Omental fat pad (tissue), 4 donors: Measurements from ENCODE around the gene TECPR1. TPM values are rescaled to one million over a fixed set of nuclear protein-coding genes. Genes with fewer than 3 reads are reported as not detected.

Experiments
- ATAC-seq: fragments of 150-250 bp; one replicate; pipeline ENCODE4 v1.9.1; 2016; ENCODE audit warnings: mild to moderate bottlenecking, moderate library complexity; ENCODE audit not compliant: low FRiP score
- DNase-seq: peaks from one replicate; pipeline ENCODE4 v3.0.0-alpha.2; 2019; ENCODE audit warnings: low spot score
- CTCF ChIP-seq, 3 donors: fragments of 450-650 bp; IDR thresholded peaks; one replicate each; pipeline ENCODE4 v1.5.1; 2016 to 2017; ENCODE audit warnings: antibody characterized with exemption in 3 of 3, mild to moderate bottlenecking in 3 of 3, moderate library complexity in 2 of 3
- total RNA-seq, 4 donors: library from RNA; depleted of rRNA; stranded (reverse); fragments of >200 nt; gene quantifications; one replicate each; pipeline ENCODE4 v1.1.0, GENCODE V29; 2016

Gene TECPR1
- total RNA-seq, 4 donors from 2014 or later = 12.0 to 36.3 (median 17.1) TPM

GRCh38 chr7:98209166-98209920 lies 42.7 kb downstream of the TECPR1 start:
- ATAC-seq (no peak), DNase-seq (no peak)
- TF ChIP-seq CTCF (IDR thresholded peaks at IDR 0.05) = no peak

- DNase-seq (no peak), ATAC-seq (no peak)
- no peak for TF ChIP-seq CTCF (IDR thresholded peaks at IDR 0.05)
Measured at GRCh38 chr7:98206451-98207330, 45.3 kb downstream of the TECPR1 start.

- ATAC-seq = no peak
Measured at GRCh38 chr7:98205162-98205845, 46.7 kb downstream of the TECPR1 start.

GRCh38 chr7:98204670-98205069 lies 47.4 kb downstream of the TECPR1 start:
- no peak for TF ChIP-seq CTCF (IDR thresholded peaks at IDR 0.05)

More at GRCh38 chr7:98205162-98205845, 46.7 kb downstream of the TECPR1 start:
- no peak for TF ChIP-seq CTCF (IDR thresholded peaks at IDR 0.05)
- DNase-seq = no peak

GRCh38 chr7:98203964-98204605 lies 47.9 kb downstream of the TECPR1 start:
- DNase-seq = no peak
- no peak for ATAC-seq
- no peak for TF ChIP-seq CTCF (IDR thresholded peaks at IDR 0.05)

More at GRCh38 chr7:98204670-98205069, 47.4 kb downstream of the TECPR1 start:
- no peak for DNase-seq
- no peak for ATAC-seq

- TF ChIP-seq CTCF (IDR thresholded peaks at IDR 0.05) = no peak
- DNase-seq (no peak), ATAC-seq (no peak)
Measured at GRCh38 chr7:98203261-98203963, 48.6 kb downstream of the TECPR1 start.
